HUES6 (cell line): ENCODE data around the gene OOSP3.
"Not testable (repeated sequence)": the region's sequence is repeated elsewhere in the genome, so short reads cannot be mapped to it uniquely, and the experiment has no call there.

Experiments
- H3K27ac ChIP-seq: 2 replicates; pipeline ENCODE4 v1.7.0; 2013; ENCODE audit warnings: low read depth, mild to moderate bottlenecking, low read length, inconsistent platforms
- H3K27me3 ChIP-seq: 2 replicates; pipeline ENCODE4 v1.6.1; 2013; ENCODE audit warnings: low read length; ENCODE audit not compliant: control insufficient read depth, insufficient read depth
- H3K36me3 ChIP-seq: 2 replicates; pipeline ENCODE4 v1.6.1; 2013; ENCODE audit warnings: low read length; ENCODE audit not compliant: control insufficient read depth, insufficient read depth
- H3K4me1 ChIP-seq: 2 replicates; pipeline ENCODE4 v1.6.1; 2013; ENCODE audit warnings: low read length; ENCODE audit not compliant: control insufficient read depth, insufficient read depth
- H3K4me3 ChIP-seq: 2 replicates; pipeline ENCODE4 v1.5.1; 2013; ENCODE audit warnings: low read depth, low read length
- H3K9ac ChIP-seq: one replicate; pipeline ENCODE4 v1.6.1; 2013; ENCODE audit warnings: mild to moderate bottlenecking, low read length
- H3K9me3 ChIP-seq: 2 replicates; pipeline ENCODE4 v1.6.1; 2013; ENCODE audit warnings: low read depth, low read length; ENCODE audit not compliant: control insufficient read depth, insufficient read depth

OOSP3 gene

GRCh38 chr11:59900366-59901126, 22.0 kb downstream of the OOSP3 start:
- Histone ChIP-seq H3K36me3 (no peaks in the 10 kb centered on the region), H3K4me1 (no peaks in the 10 kb centered on the region; the same call in 1 of the 2 replicates), H3K27me3 (no peaks in the 10 kb centered on the region), H3K9me3 (no peaks in the 10 kb centered on the region), H3K27ac (no peak overlapping the region), H3K4me3 (no peak overlapping the region), H3K9ac (no peak overlapping the region)

- Histone ChIP-seq H3K36me3 (no peaks in the 10 kb centered on the region), H3K27ac (no peak overlapping the region), H3K27me3 (no peaks in the 10 kb centered on the region), H3K9me3 (no peaks in the 10 kb centered on the region), H3K4me3 (no peak overlapping the region), H3K9ac (no peak overlapping the region), H3K4me1 (no peaks in the 10 kb centered on the region; the same call in 1 of the 2 replicates)
Observed at GRCh38 chr11:59901306-59901705, 22.7 kb downstream of the OOSP3 start.

DNA sequence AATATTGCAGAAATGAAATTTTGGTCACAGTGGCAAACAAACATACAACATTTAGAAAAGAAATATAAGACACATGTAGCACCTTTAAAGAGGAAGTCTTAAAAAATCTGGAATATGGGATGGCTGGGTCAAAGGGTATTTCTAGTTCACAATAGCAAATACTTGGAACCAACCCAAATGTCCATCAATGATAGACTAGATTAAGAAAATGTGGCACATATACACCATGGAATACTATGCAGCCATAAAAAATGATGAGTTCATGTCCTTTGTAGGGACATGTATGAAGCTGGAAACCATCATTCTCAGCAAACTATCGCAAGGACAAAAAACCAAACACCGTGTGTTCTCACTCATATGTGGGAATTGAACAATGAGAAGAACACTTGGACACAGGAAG, 25.0 kb downstream of the OOSP3 start:
- H3K9ac ChIP-seq, H3K9me3 ChIP-seq: not testable (repeated sequence)

GRCh38 chr11:59918480-59918879, 39.9 kb downstream of the OOSP3 start:
- Histone ChIP-seq H3K4me1 (no peaks in the 10 kb centered on the region), H3K9ac (no peak overlapping the region), H3K4me3 (no peak overlapping the region), H3K27me3 (no peaks in the 10 kb centered on the region), H3K36me3 (no peaks in the 10 kb centered on the region), H3K27ac (no peak overlapping the region), H3K9me3 (peaks cover 26% of the 10 kb centered on the region)

More for the DNA sequence above, 25.0 kb downstream of the OOSP3 start:
- H3K4me3 ChIP-seq, H3K27ac ChIP-seq, H3K4me1 ChIP-seq, H3K36me3 ChIP-seq, H3K27me3 ChIP-seq: not testable (repeated sequence)

DNA sequence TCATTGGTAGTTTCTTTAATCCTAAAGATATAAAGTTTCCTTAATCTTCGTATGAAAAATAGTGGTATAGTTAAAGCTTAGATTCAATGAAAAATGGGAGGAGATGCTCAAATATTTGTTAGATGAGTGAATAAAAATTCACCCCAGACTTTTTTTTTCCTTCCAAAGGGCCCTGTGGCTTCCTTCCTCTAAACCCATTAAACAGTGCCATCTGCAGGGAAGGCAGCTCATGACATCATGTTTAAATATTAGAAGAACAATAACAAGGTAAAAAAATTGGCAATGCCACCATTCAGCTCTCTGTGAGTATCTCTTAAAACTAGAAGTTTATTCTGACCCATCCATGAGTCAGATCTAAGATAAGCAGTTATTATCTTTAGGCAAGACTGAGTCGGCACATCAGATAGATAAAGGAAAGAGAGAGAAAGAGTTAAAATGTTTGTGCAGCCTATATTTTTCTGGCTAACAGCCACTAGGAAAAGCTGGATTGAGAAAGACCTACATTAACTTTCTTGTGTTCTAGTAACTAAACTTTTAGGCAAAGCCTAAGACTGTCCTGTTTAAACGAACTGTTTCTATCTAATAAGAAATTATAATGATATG, 40.5 kb downstream of the OOSP3 start:
- Histone ChIP-seq H3K9me3 (peaks cover 32% of the 10 kb centered on the region), H3K4me3 (no peak overlapping the region), H3K27ac (no peak overlapping the region), H3K36me3 (no peaks in the 10 kb centered on the region), H3K9ac (no peak overlapping the region), H3K27me3 (no peaks in the 10 kb centered on the region), H3K4me1 (no peaks in the 10 kb centered on the region)

DNA sequence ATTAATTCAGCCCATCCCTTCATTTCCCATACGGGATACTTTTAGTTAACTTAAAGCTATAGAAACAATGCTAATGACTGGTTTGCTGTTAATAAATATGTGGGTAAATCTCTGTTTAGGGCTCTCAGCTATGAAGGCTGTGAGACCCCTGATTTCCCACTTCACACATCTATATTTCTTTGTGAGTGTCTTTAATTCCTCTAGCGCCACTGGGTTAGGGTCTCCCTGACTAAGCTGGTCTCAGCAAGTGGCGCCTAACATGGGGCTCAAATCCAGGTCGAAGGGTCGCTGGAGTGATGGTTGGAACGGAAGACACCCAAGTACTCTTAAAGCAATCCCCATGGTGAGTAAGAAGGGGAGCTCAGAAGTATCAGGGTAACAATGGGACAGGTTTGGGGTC, 45.2 kb downstream of the OOSP3 start:
- H3K4me3 ChIP-seq: no peak overlapping the region
- H3K9me3 ChIP-seq: peaks cover 43% of the 10 kb centered on the region
- H3K27me3 ChIP-seq: no peaks in the 10 kb centered on the region
- no peak overlapping the region for H3K9ac ChIP-seq
- H3K27ac ChIP-seq: no peak overlapping the region
- no peaks in the 10 kb centered on the region for H3K4me1 ChIP-seq
- H3K36me3 ChIP-seq: no peaks in the 10 kb centered on the region

GRCh38 chr11:59931688-59932087, 53.1 kb downstream of the OOSP3 start:
- Histone ChIP-seq H3K4me1 (no peaks in the 10 kb centered on the region), H3K36me3 (no peaks in the 10 kb centered on the region), H3K9me3 (peaks cover 33% of the 10 kb centered on the region), H3K4me3 (no peak overlapping the region), H3K27ac (no peak overlapping the region), H3K27me3 (no peaks in the 10 kb centered on the region), H3K9ac (no peak overlapping the region)

GRCh38 chr11:59938132-59938531, 59.5 kb downstream of the OOSP3 start, which contains the start of gene OOSP1:
Gene OOSP1, plus strand, starts transcription at chr11:59938432. Its CDS starts 23 bp downstream, at chr11:59938455.
- Histone ChIP-seq H3K9me3 (no peaks in the 10 kb centered on the region), H3K4me1 (no peaks in the 10 kb centered on the region), H3K4me3 (no peak within 1 kb of the TSS), H3K27me3 (no peaks in the 10 kb centered on the region), H3K9ac (no peak within 1 kb of the TSS), H3K36me3 (no peaks in the 10 kb centered on the region), H3K27ac (no peak within 1 kb of the TSS)

DNA sequence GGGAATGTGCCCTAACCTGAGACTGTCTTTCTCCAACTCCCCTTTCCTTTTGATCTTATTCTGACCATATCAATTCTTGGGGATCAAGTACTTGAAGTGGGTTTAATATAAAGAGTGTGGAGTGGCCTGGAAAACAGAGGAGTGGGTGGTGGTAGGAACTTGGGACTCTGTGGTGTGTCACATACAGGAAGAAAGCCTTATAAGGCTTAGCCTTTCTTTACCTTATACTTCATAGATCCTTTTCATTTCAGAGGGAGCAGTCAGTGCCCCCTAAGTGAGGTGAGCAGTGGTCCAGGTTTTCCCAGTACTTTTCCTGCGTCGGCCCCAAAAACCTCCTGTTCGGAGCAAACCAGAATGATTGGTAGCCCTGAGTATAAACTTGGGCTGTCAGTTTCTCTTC, 60.1 kb downstream of the OOSP3 start:
- no peaks in the 10 kb centered on the region for H3K4me1 ChIP-seq
- H3K9ac ChIP-seq: no peak overlapping the region
- H3K4me3 ChIP-seq: no peak overlapping the region
- H3K36me3 ChIP-seq: no peaks in the 10 kb centered on the region
- H3K9me3 ChIP-seq: 0 out of 2 replicates have a peak, but pooled peaks cover 5% of the 10 kb centered on the region
- no peak overlapping the region for H3K27ac ChIP-seq
- H3K27me3 ChIP-seq: no peaks in the 10 kb centered on the region

GRCh38 chr11:59939482-59939881, 60.9 kb downstream of the OOSP3 start:
- no peak overlapping the region for H3K27ac ChIP-seq
- 0 out of 2 replicates have a peak, but pooled peaks cover 10% of the 10 kb centered on the region for H3K9me3 ChIP-seq
- H3K36me3 ChIP-seq: no peaks in the 10 kb centered on the region
- no peaks in the 10 kb centered on the region for H3K27me3 ChIP-seq
- no peaks in the 10 kb centered on the region for H3K4me1 ChIP-seq
- no peak overlapping the region for H3K4me3 ChIP-seq
- no peak overlapping the region for H3K9ac ChIP-seq

DNA sequence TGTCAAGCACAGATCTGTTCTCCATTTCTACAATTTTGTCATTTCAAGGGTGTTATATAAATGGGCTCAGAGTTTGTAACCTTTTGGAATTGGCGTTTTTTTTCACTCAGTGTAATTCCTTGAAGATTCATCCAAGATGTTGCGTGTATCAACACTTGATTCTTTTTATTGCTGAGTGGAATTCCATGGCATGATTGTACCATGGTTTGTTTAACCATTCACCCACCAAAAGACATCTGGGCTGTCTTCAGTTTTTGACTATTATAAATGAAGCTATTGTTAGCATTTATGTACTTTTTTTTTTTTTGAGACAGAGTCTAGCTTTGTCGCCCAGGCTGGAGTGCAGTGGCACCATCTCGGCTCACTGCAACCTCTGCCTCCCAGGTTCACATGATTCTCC, 62.5 kb downstream of the OOSP3 start:
- no peak overlapping the region for H3K9ac ChIP-seq
- H3K9me3 ChIP-seq: peaks cover 14% of the 10 kb centered on the region; the same call in 1 of the 2 replicates
- no peak overlapping the region for H3K27ac ChIP-seq
- H3K4me3 ChIP-seq: no peak overlapping the region
- H3K27me3 ChIP-seq: no peaks in the 10 kb centered on the region
- no peaks in the 10 kb centered on the region for H3K36me3 ChIP-seq
- H3K4me1 ChIP-seq: no peaks in the 10 kb centered on the region
